Urinary bladder (tissue), 4 donors: ENCODE measurements around the gene PRAMEF2. TPM values are rescaled to one million over a fixed set of nuclear protein-coding genes. Genes with fewer than 3 reads are reported as not detected.
"Not testable (repeated sequence)": the region's sequence is repeated elsewhere in the genome, so short reads cannot be mapped to it uniquely, and the experiment has no call there.

Source experiments
- DNase-seq: peaks from one replicate; pipeline ENCODE4 v3.0.0-alpha.2; 2015; ENCODE audit errors: extremely low spot score
- H3K27ac ChIP-seq: one replicate; pipeline ENCODE4 v1.5.1; 2013; ENCODE audit warnings: low read depth, mild to moderate bottlenecking, moderate library complexity
- H3K36me3 ChIP-seq: one replicate; pipeline ENCODE4 v1.6.1; 2013; ENCODE audit warnings: mild to moderate bottlenecking, moderate library complexity; ENCODE audit not compliant: insufficient read depth
- H3K4me1 ChIP-seq: one replicate; pipeline ENCODE4 v1.6.1; 2013; ENCODE audit warnings: mild to moderate bottlenecking, moderate library complexity; ENCODE audit not compliant: insufficient read depth
- H3K4me3 ChIP-seq: one replicate; pipeline ENCODE4 v1.5.1; 2013; ENCODE audit warnings: low read depth, low read length
- WGBS: extraction: QIAGEN DNeasy Blood & Tissue Kit; methylation state at CpG from one replicate; pipeline ENCODE4 v1.1.7; 2013; 5-methylcytosine and 5-hydroxymethylcytosine counted together
- polyA plus RNA-seq: library from polyadenylated mRNA; stranded (reverse); fragments of 200-250 nt; gene quantifications from one replicate; pipeline ENCODE4 v1.2.3, GENCODE V29; 2013
- total RNA-seq: library from RNA; depleted of rRNA; stranded (reverse); fragments of >200 nt; gene quantifications from one replicate; pipeline ENCODE4 v1.2.3, GENCODE V29; 2014
- donor health status: healthy with polysubstance abuse.
- donor health status: healthy.

The PRAMEF2 gene, protein sequence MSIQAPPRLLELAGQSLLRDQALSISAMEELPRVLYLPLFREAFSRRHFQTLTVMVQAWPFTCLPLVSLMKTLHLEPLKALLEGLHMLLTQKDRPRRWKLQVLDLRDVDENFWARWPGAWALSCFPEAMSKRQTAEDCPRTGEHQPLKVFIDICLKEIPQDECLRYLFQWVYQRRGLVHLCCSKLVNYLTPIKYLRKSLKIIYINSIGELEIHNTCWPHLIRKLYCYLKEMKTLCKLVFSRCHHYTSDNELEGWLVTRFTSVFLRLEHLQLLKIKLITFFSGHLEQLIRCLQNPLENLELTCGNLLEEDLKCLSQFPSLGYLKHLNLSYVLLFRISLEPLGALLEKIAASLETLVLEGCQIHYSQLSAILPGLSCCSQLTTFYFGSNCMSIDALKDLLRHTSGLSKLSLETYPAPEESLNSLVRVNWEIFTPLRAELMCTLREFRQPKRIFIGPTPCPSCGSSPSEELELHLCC
- total RNA-seq: not detected
- polyA plus RNA-seq: not detected

DNA sequence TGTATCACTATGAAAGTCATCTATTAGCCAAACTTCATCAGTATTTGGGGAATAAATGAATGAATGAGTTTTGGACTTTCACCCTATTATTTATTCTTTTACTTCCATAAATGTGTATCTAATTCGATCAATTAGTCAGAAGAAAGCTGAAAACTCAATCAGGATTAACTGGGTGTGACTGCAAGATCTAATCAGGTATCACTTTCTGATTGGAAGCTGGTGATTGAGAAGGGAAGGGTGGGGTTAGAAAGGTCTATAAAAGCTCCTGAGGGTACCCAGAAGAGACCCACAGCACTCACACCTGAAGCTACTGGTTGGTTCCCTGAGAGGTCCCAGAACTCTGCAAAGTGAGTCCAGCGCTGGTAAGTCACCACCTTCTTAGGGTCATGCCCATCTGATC is at the start of gene PRAMEF2:
Gene PRAMEF2, plus strand, starts transcription at position 301 of the 400 bp plus-strand sequence. CDS start 1,924 bp downstream, outside the sequence.
- H3K27ac ChIP-seq, DNase-seq, H3K4me3 ChIP-seq, H3K36me3 ChIP-seq, H3K4me1 ChIP-seq: not testable (repeated sequence)
- WGBS: 46% methylated on average over 2 of the region's 2 CpGs

DNA sequence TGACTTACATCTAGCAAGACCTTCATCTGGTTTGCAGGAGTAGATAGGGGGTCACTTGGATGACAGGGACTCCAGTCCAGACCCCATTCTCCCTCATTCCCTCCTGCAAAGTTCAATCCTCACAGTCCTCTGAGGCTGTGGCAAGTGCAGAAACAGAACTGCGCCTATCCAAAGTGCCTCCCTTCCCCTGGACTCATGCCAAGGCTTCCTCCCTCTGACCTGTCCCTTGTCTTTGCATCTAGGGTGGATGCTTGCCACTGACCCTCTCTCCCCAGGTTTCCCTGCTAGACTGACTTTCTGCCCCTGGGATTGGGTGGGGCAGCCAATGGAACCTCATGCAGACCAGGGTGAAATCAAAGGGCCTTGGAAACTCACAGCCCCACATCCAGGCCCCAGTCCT is 47.0 kb upstream of the PRAMEF2 start:
- no peak for DNase-seq
- H3K4me1 ChIP-seq: no peaks in the 10 kb centered on the region
- 80% methylated on average over 1 of the region's 1 CpG for WGBS
- no peaks in the 10 kb centered on the region for H3K36me3 ChIP-seq
- no peak overlapping the region for H3K4me3 ChIP-seq
- H3K27ac ChIP-seq: no peak overlapping the region

DNA sequence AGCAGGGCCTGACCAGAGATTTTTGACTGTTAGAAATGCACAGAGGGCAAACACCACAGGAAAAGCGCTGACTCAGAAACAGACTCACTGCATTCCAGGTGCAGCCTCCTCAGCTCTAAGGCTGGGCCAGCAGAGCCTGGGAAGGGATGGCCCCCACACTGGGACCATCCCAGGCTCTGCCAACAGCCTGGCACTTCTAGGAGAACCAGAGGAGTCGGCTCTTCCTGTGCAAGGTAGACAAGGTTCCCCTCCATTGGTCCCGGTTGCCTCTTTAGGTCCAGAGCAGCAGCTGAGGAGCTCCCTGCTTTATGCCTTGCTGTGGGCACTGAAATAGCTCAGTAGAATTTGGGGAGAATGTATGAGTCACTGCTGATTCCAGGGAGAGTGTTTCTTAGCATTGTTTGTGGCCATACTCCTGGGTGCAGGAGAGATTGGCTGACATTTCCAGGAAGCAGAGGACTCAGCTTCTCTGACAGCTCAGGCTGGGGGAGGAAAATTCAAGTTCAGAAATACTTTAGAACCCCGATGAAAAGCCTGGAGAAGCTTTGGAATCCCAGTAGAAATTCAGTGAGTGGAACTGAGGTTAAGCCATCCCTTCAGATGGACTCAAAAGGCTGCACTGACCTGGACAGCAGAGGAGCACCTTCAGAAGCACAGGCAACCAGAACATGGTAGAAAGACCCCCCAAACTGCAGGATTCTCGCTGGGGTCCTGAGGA is 46.0 kb upstream of the PRAMEF2 start:
- Histone ChIP-seq H3K4me1 (no peaks in the 10 kb centered on the region), H3K27ac (no peak overlapping the region), H3K4me3 (no peak overlapping the region), H3K36me3 (no peaks in the 10 kb centered on the region)
- 69% methylated on average over 5 of the region's 5 CpGs for WGBS
- DNase-seq: no peak

DNA sequence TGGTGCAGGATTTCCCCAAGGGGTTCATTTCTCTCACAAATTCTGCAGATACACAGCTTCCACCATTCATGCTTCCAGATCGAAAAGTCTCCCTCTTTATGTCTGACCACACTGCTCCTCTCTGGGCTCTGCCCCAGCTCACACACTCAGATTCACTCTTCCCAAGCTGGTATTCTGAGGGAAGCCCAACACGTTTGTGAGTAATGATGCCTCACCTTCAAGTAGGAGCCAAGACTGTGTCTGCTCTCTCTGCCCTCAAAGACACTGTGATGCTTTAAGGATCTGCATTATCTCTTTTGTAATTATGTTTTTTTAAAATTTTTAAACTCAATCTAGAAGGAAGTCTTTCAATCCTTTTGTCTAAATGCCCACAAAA is 45.5 kb upstream of the PRAMEF2 start:
- no peak for DNase-seq
- WGBS: 52% methylated on average over 2 of the region's 2 CpGs
- H3K36me3 ChIP-seq: no peaks in the 10 kb centered on the region
- H3K27ac ChIP-seq: no peak overlapping the region
- no peak overlapping the region for H3K4me3 ChIP-seq
- H3K4me1 ChIP-seq: no peaks in the 10 kb centered on the region

DNA sequence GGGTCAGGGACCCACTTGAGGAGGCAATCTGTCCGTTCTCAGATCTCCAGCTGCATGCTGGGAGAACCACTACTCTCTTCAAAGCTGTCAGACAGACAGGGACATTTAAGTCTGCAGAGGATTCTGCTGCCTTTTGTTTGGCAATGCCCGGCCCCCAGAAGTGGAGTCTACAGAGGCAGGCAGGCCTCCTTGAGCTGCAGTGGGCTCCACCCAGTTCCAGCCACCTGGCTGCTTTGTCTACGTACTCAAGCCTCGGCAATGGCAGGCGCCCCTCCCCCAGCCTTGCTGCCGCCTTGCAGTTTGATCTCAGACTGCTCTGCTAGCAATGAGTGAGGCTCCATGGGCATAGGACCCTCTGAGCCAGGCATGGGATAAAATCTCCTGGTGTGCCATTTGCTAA is 37.8 kb upstream of the PRAMEF2 start:
- not testable (repeated sequence) for DNase-seq, H3K4me1 ChIP-seq, H3K36me3 ChIP-seq, H3K4me3 ChIP-seq, H3K27ac ChIP-seq
- 70% methylated on average over 6 of the region's 6 CpGs for WGBS

DNA sequence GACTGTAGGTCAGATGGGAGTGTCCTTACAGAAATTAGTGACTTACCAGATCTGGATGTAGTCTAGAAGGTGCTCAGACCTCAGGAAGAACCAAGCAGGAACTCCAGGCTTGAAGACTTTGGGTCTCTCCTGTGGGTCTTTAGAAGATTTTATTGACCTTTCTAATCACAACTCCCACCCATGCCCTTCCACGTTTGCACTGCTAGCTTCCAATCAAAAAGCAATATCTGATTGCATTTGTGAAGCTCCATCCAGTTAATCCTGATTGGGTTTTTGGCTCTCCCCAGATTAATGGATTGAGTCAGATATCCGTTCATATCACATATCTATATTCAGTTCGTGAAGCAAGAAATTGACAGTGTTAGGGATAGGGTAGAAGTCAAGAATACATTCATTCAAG is 25.6 kb upstream of the PRAMEF2 start, which contains the start of gene PRAMEF11:
Gene PRAMEF11, minus strand, starts transcription at position 101 of the 400 bp plus-strand sequence. CDS start 2,621 bp downstream, outside the sequence.
- not testable (repeated sequence) for H3K4me3 ChIP-seq, H3K36me3 ChIP-seq, H3K4me1 ChIP-seq, DNase-seq, H3K27ac ChIP-seq
- WGBS: 54% methylated on average over 3 of the region's 3 CpGs

DNA sequence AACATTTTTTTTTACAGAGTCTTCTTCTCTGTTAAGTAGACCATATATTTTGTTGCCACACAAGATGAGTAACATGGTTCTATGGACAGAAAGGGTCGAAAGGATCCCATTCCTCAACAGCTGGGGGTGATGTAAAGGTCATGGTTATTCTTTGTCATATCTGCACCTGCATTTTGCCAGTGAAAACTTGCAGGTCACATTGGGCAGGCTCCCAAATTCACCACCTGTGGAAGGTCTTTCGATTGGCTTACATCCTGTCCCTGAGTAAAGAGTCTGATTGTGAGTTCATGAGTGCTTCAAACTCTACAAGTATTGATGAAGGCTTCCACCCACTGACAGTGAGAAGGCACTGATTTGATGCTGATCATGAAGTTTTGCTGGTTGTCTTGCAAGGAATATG is 23.6 kb upstream of the PRAMEF2 start:
- H3K27ac ChIP-seq, DNase-seq, H3K4me3 ChIP-seq, H3K4me1 ChIP-seq, H3K36me3 ChIP-seq: not testable (repeated sequence)
- 54% methylated on average over 2 of the region's 2 CpGs for WGBS

DNA sequence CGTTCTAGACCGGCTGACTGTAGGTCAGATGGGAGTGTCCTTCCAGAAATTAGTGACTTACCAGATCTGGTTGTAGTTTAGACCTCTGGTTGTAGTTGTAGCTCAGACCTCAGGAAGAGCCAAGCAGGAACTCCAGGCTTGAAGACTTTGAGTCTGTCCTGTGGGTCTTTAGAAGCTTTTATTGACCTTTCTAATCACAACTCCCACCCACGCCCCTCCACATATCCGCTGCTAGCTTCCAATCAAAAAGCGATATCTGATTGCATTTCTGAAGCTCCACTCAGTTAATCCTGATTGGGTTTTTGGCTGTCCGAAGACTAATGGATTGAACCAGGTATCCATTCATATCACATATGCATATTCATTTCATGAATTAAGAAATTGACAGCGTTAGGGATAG is 8.3 kb upstream of the PRAMEF2 start, which contains the start of gene HNRNPCL1:
Gene HNRNPCL1, minus strand, starts transcription at position 101 of the 400 bp plus-strand sequence. CDS start 431 bp downstream, outside the sequence.
- 87% methylated on average over 7 of the region's 7 CpGs for WGBS
- H3K4me1 ChIP-seq, H3K27ac ChIP-seq, H3K4me3 ChIP-seq, DNase-seq, H3K36me3 ChIP-seq: not testable (repeated sequence)

DNA sequence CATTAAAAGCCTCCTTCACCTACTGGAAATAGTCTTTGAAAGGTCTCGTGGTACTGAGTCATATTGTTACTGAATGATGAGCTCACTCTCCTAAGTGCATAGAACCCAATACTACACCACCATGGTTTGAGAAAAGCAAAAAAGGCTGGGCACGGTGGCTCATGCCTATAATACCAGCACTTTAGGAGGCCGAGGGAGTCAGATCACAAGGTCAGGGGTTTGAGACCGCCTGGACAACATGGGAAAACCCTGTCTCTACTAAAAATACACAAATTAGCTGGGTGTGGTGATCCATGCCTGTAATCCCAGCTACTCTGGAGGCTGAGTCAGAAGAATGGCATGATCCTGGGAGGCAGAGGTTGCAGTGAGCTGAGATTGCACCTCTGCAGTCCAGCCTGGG is 5.1 kb upstream of the PRAMEF2 start:
- 59% methylated on average over 4 of the region's 4 CpGs for WGBS

DNA sequence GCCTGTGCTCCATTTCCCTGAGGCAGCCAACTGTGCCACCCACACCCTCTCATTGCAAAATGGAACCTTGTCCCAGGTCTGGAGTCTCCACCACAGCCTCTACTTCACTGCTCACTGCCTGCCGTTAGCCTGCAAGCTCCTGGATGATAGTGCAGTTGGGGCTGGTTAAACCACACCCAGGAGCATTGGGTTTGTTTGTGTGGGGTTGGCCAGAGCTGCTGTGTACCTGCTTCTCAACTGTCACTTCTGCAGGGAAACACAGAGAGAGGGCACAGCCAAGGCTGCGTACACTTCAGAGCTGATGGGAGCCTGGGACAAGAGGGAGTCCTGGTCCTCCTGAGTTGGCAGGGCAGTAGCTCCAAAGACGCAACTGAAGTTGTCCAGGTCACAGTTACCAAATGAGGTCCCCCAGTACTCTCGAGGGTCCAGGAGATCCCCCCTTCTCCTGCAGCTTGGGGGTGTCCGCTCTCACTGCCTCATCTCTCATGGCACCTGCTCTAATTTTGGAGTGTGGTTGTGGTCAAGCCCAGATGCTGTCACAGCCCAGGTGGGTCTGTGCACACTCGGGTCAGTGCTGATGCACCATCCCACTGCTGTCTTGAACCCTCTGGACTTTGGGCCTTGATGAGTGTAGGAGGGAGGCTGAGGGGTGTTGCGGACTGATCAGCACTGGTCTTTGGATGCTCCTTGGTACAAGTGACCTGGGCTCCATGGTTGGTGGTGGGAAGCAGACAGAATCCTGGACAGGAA is 6.4 kb downstream of the PRAMEF2 start:
- not testable (repeated sequence) for H3K27ac ChIP-seq, H3K4me1 ChIP-seq, H3K4me3 ChIP-seq, H3K36me3 ChIP-seq, DNase-seq
- WGBS: 89% methylated on average over 5 of the region's 7 CpGs

More for the DNA sequence above, 5.1 kb upstream of the PRAMEF2 start:
- no peak for DNase-seq
- H3K4me1 ChIP-seq: no peaks in the 10 kb centered on the region
- no peak overlapping the region for H3K27ac ChIP-seq
- H3K36me3 ChIP-seq: no peaks in the 10 kb centered on the region
- no peak overlapping the region for H3K4me3 ChIP-seq

DNA sequence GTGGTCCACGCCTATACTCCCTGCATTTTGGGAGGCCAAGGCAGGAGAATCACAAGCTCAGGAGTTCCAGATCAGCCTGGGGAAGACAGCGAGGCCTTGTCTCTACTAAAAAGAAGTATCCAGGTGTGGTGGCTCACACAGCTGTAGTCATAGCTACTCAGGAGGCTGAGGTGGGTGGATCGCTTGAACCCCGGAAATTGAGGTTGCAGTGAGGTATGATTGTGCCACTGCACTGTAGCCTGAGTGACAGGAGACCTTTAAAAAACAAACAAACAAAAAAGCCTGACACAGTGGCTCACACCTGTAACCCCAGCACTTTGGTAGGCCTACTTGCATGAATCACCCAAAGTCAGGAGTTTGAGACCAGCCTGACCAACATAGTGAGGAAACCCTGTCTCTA is 21.6 kb downstream of the PRAMEF2 start:
- DNase-seq, H3K36me3 ChIP-seq, H3K27ac ChIP-seq, H3K4me1 ChIP-seq, H3K4me3 ChIP-seq: not testable (repeated sequence)
- WGBS: 81% methylated on average over 3 of the region's 4 CpGs

DNA sequence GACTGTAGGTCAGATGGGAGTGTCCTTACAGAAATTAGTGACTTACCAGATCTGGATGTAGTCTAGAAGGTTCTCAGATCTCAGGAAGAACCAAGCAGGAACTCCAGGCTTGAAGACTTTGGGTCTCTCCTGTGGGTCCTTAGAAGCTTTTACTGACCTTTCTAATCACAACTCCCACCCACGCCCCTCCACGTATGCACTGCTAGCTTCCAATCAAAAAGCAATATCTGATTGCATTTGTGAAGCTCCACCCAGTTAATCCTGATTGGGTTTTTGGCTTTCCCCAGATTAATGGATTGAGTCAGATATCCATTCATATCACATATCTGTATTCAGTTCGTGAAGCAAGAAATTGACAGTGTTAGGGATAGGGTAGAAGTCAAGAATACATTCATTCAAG is 29.2 kb downstream of the PRAMEF2 start, which contains the start of gene PRAMEF4:
Gene PRAMEF4, minus strand, starts transcription at position 101 of the 400 bp plus-strand sequence. CDS start 2,807 bp downstream, outside the sequence.
- H3K27ac ChIP-seq, DNase-seq, H3K36me3 ChIP-seq, H3K4me1 ChIP-seq, H3K4me3 ChIP-seq: not testable (repeated sequence)
- 38% methylated on average over 3 of the region's 3 CpGs for WGBS

DNA sequence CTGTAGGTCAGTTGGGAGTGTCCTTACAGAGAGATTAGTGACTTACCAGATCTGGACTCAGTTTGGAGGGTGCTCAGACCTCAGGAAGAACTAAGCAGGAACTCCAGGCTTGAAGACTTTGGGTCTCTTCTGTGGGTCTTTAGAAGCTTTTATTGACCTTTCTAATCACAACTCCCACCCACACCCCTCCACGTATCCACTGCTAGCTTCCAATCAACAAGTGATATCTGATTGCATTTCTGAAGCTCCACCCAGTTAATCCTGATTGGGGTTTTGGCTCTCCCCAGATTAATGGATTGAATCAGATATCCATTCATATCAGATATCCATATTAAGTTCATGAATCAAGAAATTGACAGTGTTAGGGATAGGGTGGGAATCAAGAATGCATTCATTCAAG is 41.3 kb downstream of the PRAMEF2 start, which contains the start of gene PRAMEF10:
Gene PRAMEF10, minus strand, starts transcription at position 101 of the 400 bp plus-strand sequence. CDS start 2,423 bp downstream, outside the sequence.
- not testable (repeated sequence) for H3K36me3 ChIP-seq, H3K27ac ChIP-seq, H3K4me3 ChIP-seq, DNase-seq, H3K4me1 ChIP-seq
- WGBS: 63% methylated on average over 1 of the region's 1 CpG
